Skin of body (tissue), 3 donors: ENCODE data around the gene TRPC4. TPM values are rescaled to one million over a fixed set of nuclear protein-coding genes. Genes with fewer than 3 reads are reported as not detected.
"Not testable (repeated sequence)": the region's sequence is repeated elsewhere in the genome, so short reads cannot be mapped to it uniquely, and the experiment has no call there.

ENCODE experiments used
- DNase-seq: peaks from one replicate; lab custom pipeline; 2025; lab: John Stamatoyannopoulos, UW
- small RNA-seq: library from RNA; depleted of rRNA; stranded (forward); fragments of <200 nt; gene quantifications from one replicate; pipeline ENCODE3, GENCODE V24; 2014; ENCODE audit warnings: low replicate concordance
- total RNA-seq: library from RNA; depleted of rRNA; stranded (reverse); fragments of >200 nt; gene quantifications from one replicate; pipeline ENCODE4 v1.2.3, GENCODE V29; 2014

The TRPC4 gene
- total RNA-seq, 1 donor from 2014 or later = 0.69 TPM

GRCh38 chr13:37602733-37603381 lies 266.7 kb downstream of the TRPC4 start:
- peak; percentile 34 for DNase-seq

- peak; percentile 48 for DNase-seq
Measured at GRCh38 chr13:37601648-37602440, 267.7 kb downstream of the TRPC4 start.

GRCh38 chr13:37599519-37599918 lies 270.1 kb downstream of the TRPC4 start:
- peak; percentile 67 for DNase-seq

- DNase-seq = peak; percentile 92
Measured at GRCh38 chr13:37598597-37598996, 271.0 kb downstream of the TRPC4 start, which contains the start of gene POSTN. POSTN (minus strand) TSS chr13:37598768; CDS start chr13:37598726, 42 bp downstream.

GRCh38 chr13:37597477-37598025 lies 272.0 kb downstream of the TRPC4 start:
- DNase-seq = peak; percentile 32

- no peak for DNase-seq
Measured at GRCh38 chr13:37596805-37597204, 272.8 kb downstream of the TRPC4 start.

- DNase-seq = peak; percentile 30
Measured at GRCh38 chr13:37595162-37595561, 274.4 kb downstream of the TRPC4 start.

GRCh38 chr13:37594550-37594949 lies 275.0 kb downstream of the TRPC4 start:
- no peak for DNase-seq

GRCh38 chr13:37589381-37589780 lies 280.2 kb downstream of the TRPC4 start:
- DNase-seq = not testable (repeated sequence)

GRCh38 chr13:37587236-37587635 lies 282.3 kb downstream of the TRPC4 start:
- no peak for DNase-seq

Small RNA genes lying within 50 kb of the gene (small RNA-seq; reads per million reads assigned to genes)
- not detected for gene RNA5SP26
